Gastrocnemius medialis (tissue), 4 donors: Measurements from ENCODE around the gene C6orf120.

Experiments
- POLR2A ChIP-seq, 2 donors: fragments of 450-650 bp; IDR thresholded peaks; one replicate each; pipeline ENCODE4 v1.6.1; 2017; ENCODE audit warnings: antibody characterized with exemption in 2 of 2, mild to moderate bottlenecking in 2 of 2, moderate library complexity in 2 of 2
- TF ChIP-seq, protein P1 (sequence below), 5 experiments: fragments of 450-650 bp in 3 of 5; fragments of 200-600 bp in 2 of 5; sonication (generic) in 2 of 5; IDR thresholded peaks in 4 of 5; conservative IDR thresholded peaks in 1 of 5; 1 replicate in 4 of 5; 2 replicates in 1 of 5; pipeline ENCODE4 v1.5.1; 2016 to 2019; ENCODE audit warnings: antibody characterized with exemption in 5 of 5, mild to moderate bottlenecking in 3 of 5, moderate library complexity in 3 of 5

DNA sequence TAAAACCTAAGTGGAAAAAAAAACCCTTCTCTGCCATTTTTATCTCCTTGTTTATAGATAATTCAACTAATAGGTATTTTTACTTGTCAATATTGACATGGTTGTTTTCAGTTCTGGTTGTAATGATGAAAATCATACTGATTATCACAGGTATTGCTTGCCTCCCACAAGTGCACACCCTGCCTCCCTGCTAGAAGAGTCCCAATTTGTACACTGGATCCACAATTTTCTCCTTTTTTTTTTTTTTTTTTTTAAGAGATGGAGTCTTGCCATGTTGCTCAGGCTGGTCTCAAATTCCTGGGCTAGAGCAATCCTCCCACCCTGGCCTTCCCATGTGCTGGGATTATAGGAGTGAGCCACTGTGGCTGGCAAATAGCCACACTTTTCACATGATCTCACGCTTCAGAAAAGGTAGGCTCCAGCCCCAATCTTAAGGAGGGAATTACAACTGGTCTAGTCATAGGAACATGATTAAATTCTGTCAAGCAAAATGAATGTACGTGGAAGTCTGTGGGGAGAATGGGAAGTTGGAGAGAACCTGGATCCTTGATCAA lies 37.1 kb downstream of the C6orf120 start:
- TF ChIP-seq, protein P1, sequence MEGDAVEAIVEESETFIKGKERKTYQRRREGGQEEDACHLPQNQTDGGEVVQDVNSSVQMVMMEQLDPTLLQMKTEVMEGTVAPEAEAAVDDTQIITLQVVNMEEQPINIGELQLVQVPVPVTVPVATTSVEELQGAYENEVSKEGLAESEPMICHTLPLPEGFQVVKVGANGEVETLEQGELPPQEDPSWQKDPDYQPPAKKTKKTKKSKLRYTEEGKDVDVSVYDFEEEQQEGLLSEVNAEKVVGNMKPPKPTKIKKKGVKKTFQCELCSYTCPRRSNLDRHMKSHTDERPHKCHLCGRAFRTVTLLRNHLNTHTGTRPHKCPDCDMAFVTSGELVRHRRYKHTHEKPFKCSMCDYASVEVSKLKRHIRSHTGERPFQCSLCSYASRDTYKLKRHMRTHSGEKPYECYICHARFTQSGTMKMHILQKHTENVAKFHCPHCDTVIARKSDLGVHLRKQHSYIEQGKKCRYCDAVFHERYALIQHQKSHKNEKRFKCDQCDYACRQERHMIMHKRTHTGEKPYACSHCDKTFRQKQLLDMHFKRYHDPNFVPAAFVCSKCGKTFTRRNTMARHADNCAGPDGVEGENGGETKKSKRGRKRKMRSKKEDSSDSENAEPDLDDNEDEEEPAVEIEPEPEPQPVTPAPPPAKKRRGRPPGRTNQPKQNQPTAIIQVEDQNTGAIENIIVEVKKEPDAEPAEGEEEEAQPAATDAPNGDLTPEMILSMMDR (IDR thresholded peaks at IDR 0.05 in 4 of 5, conservative IDR thresholded peaks at IDR 0.05 in 1 of 5), result no peak
- no peak for TF ChIP-seq POLR2A (IDR thresholded peaks at IDR 0.05)
